Neuron (in vitro differentiated cells): Measurements from ENCODE around the gene DPH3.
A peak's percentile ranks its signal among the peaks of the same experiment; 100 is the strongest.

Experiments
- H2AFZ ChIP-seq: one replicate; pipeline ENCODE4 v1.6.1; 2013; ENCODE audit warnings: low read depth, mild to moderate bottlenecking, inconsistent platforms, low read length, moderate library complexity
- H3K27me3 ChIP-seq: one replicate; pipeline ENCODE4 v1.6.1; 2013; ENCODE audit warnings: low read length; ENCODE audit not compliant: insufficient read depth
- H3K36me3 ChIP-seq: one replicate; pipeline ENCODE4 v1.6.1; 2013; ENCODE audit warnings: low read length; ENCODE audit not compliant: insufficient read depth
- H3K4me1 ChIP-seq: one replicate; pipeline ENCODE4 v1.6.1; 2013; ENCODE audit warnings: low read length; ENCODE audit not compliant: insufficient read depth
- H3K4me3 ChIP-seq: 2 replicates; pipeline ENCODE4 v1.5.1; 2013; ENCODE audit warnings: mild to moderate bottlenecking, low read length, moderate library complexity
- H3K9me3 ChIP-seq: one replicate; pipeline ENCODE4 v1.6.1; 2013; ENCODE audit warnings: low read length

The DPH3 gene

GRCh38 chr3:16286161-16286560 lies 21.4 kb upstream of the DPH3 start:
- Histone ChIP-seq H3K36me3 (peaks cover 2% of the 10 kb centered on the region), H3K9me3 (no peaks in the 10 kb centered on the region), H2AFZ (no peak overlapping the region), H3K4me1 (no peaks in the 10 kb centered on the region), H3K27me3 (no peaks in the 10 kb centered on the region), H3K4me3 (no peak overlapping the region)

- no peaks in the 10 kb centered on the region for H3K27me3 ChIP-seq
- no peak overlapping the region for H2AFZ ChIP-seq
- peaks cover 2% of the 10 kb centered on the region for H3K36me3 ChIP-seq
- H3K4me1 ChIP-seq: no peaks in the 10 kb centered on the region
- H3K4me3 ChIP-seq: no peak overlapping the region
- H3K9me3 ChIP-seq: no peaks in the 10 kb centered on the region
These were observed 19.9 kb upstream of the DPH3 start for GRCh38 chr3:16284633-16285032.

DNA sequence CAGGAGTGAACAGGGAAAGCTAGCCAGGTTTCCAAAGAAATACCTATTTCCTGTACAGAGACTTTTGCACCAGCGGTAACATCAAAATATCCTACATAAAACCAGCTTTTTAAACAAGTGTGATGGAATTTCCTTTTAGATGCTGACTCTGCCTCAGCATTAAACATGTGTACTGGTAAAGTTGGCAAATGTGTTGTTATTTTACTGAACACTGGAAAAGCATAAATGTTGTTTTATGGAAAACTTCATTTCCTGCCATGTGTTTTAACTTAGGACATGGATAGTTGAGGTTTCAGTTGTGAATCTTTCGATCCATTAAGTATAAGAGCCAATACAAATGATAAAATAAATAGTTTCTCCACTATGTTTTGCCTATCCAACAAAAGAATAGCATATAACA lies 15.9 kb upstream of the DPH3 start:
- Histone ChIP-seq H3K4me1 (no peaks in the 10 kb centered on the region), H2AFZ (no peak overlapping the region), H3K9me3 (no peaks in the 10 kb centered on the region), H3K36me3 (peaks cover 18% of the 10 kb centered on the region), H3K4me3 (no peak overlapping the region), H3K27me3 (no peaks in the 10 kb centered on the region)

GRCh38 chr3:16279010-16279801 lies 14.5 kb upstream of the DPH3 start:
- no peak overlapping the region for H2AFZ ChIP-seq
- H3K27me3 ChIP-seq: no peaks in the 10 kb centered on the region
- peaks cover 28% of the 10 kb centered on the region for H3K36me3 ChIP-seq
- no peaks in the 10 kb centered on the region for H3K4me1 ChIP-seq
- no peaks in the 10 kb centered on the region for H3K9me3 ChIP-seq
- H3K4me3 ChIP-seq: no peak overlapping the region

DNA sequence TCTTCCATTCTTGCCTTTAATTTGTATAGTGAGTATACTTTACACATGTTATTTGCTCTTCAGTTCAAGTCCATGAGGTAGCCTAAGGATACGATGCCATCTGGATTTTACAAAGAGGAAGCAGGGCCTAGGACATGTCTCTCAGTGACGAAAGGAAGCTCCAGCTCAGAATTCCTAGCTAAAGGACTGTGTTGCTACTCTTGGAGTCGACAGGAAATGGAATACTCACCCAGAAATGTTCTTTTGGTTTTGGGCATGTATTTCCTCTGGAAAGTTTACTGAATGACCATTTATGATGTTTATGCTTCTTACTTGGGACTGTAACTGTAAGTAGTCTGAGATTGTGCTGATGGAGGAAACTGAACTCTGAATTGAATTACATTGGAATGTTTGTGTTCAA lies 12.7 kb upstream of the DPH3 start:
- Histone ChIP-seq H3K36me3 (peaks cover 28% of the 10 kb centered on the region), H2AFZ (no peak overlapping the region), H3K9me3 (no peaks in the 10 kb centered on the region), H3K27me3 (no peaks in the 10 kb centered on the region), H3K4me3 (no peak overlapping the region), H3K4me1 (no peaks in the 10 kb centered on the region)

DNA sequence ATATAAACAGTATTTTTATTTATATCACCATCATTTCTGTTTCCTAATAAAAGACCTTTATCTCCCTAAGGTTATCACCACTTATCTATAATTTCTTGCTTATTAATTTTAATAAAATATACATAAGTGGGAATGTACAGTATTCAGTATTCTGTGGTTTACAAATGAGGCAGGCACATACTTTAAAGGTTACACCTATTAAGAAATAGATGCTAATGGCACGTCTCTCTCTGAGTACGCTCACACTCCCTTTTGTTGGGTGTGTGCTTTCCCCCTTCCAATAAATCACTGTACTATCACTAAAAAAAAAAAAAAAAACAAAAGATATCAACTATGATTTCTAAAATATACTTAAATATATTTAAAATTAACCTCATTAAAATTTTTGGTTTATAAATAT lies 9.1 kb upstream of the DPH3 start:
- no peaks in the 10 kb centered on the region for H3K4me1 ChIP-seq
- no peak overlapping the region for H2AFZ ChIP-seq
- H3K27me3 ChIP-seq: no peaks in the 10 kb centered on the region
- no peaks in the 10 kb centered on the region for H3K9me3 ChIP-seq
- no peak overlapping the region for H3K4me3 ChIP-seq
- peaks cover 43% of the 10 kb centered on the region for H3K36me3 ChIP-seq

GRCh38 chr3:16272588-16272987 lies 7.8 kb upstream of the DPH3 start:
- Histone ChIP-seq H3K27me3 (no peaks in the 10 kb centered on the region), H3K4me3 (no peak overlapping the region), H2AFZ (no peak overlapping the region), H3K9me3 (no peaks in the 10 kb centered on the region), H3K36me3 (peaks cover 32% of the 10 kb centered on the region), H3K4me1 (no peaks in the 10 kb centered on the region)

DNA sequence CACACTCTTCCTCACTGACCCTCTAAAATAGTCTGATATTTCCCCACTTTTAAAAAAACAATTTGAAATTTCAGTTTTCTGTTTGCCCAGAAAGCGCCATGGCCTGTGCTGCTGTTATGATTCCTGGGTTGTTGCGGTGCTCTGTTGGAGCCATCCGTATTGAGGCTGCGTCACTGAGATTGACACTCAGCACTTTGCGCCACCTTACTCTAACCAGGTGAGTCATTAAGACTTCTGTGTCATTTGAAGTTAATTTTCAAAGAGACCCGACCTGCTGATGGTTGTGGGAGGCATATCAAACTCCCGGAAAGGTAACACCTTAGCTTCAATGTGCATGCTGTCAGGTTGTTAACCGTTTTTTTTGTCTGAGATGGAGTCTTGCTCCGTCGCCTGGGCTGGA lies 6.1 kb upstream of the DPH3 start:
- no peaks in the 10 kb centered on the region for H3K27me3 ChIP-seq
- H2AFZ ChIP-seq: no peak overlapping the region
- peaks cover 15% of the 10 kb centered on the region for H3K4me1 ChIP-seq
- H3K4me3 ChIP-seq: no peak overlapping the region
- H3K9me3 ChIP-seq: no peaks in the 10 kb centered on the region
- peaks cover 27% of the 10 kb centered on the region for H3K36me3 ChIP-seq

DNA sequence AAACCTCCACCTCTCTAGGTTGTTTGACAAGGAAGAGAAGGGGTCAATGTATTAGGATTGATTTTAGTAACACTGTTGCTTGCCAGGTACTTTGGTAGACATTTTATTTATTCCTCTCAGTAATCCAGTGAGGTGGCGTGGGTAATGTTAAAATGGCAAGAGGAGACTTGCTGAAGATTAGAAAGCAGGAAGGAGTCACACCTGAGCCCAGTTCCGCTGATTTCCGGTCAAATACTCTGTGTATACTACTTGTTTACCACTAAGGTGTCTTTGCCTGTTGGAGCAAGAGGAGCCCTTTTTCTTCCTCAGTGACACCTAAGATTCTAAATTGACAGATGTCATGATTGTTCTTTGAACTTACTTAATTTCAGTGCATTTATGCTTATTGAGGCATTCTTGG lies 2.0 kb upstream of the DPH3 start:
- no peak overlapping the region for H3K4me3 ChIP-seq
- no peaks in the 10 kb centered on the region for H3K27me3 ChIP-seq
- peaks cover 11% of the 10 kb centered on the region for H3K36me3 ChIP-seq
- no peak overlapping the region for H2AFZ ChIP-seq
- no peaks in the 10 kb centered on the region for H3K9me3 ChIP-seq
- peaks cover 31% of the 10 kb centered on the region for H3K4me1 ChIP-seq

- Histone ChIP-seq H3K27me3 (no peaks in the 10 kb centered on the region), H3K4me1 (peaks cover 31% of the 10 kb centered on the region), H3K4me3 (peak overlapping the region; percentile 83)
These were observed 678 bp upstream of the DPH3 start for GRCh38 chr3:16265455-16265786.

GRCh38 chr3:16264174-16264707 lies 502 bp downstream of the DPH3 start:
- H3K9me3 ChIP-seq: no peaks in the 10 kb centered on the region
- peak overlapping the region; percentile 71 for H2AFZ ChIP-seq
- peak overlapping the region; percentile 83 for H3K4me3 ChIP-seq
- peaks cover 10% of the 10 kb centered on the region for H3K36me3 ChIP-seq
- H3K27me3 ChIP-seq: no peaks in the 10 kb centered on the region
- peaks cover 31% of the 10 kb centered on the region for H3K4me1 ChIP-seq

More at GRCh38 chr3:16265455-16265786, 678 bp upstream of the DPH3 start:
- Histone ChIP-seq H3K36me3 (peaks cover 2% of the 10 kb centered on the region), H2AFZ (peak overlapping the region; percentile 27), H3K9me3 (no peaks in the 10 kb centered on the region)

DNA sequence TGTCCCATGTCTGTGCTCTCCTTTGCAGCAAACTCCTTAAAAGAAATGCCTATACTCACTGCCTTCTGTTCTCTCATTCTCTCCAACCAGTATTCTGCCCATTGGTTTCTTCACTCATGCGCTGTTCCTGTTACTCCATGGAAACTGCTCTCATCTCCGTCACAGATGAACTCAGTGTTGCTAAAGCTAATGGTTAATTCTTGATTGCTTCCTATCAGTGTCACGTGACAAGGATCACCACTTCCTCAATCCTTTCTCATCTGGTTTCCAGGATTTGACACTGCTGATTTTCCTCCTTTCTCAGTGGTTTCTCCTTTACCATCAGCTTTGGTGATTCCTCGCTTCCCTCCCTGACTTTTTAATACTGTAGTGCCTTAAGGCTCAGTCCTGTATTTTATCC lies 2.6 kb downstream of the DPH3 start:
- Histone ChIP-seq H3K4me3 (no peak overlapping the region), H3K9me3 (no peaks in the 10 kb centered on the region), H2AFZ (no peak overlapping the region), H3K27me3 (no peaks in the 10 kb centered on the region), H3K36me3 (peaks cover 13% of the 10 kb centered on the region), H3K4me1 (peaks cover 28% of the 10 kb centered on the region)

DNA sequence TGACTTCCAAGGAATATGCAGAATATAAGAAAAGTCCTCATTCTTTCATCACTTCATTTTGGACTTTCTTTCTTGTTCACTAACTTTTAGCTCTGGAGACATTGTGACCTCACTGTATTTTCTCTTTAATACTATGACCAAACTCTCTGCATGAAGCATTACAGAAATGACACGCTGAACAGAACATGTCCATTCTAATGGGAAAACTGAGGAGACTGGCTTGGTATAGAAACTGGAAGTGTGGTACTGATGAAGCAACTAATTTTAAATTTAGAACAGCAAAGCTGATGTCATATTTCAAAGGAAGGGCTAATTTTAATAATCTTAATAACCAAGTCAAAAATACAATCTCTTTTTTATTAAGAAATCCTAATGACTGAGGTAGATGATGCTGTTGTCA lies 4.7 kb downstream of the DPH3 start:
- H3K4me3 ChIP-seq: no peak overlapping the region
- H2AFZ ChIP-seq: no peak overlapping the region
- H3K9me3 ChIP-seq: no peaks in the 10 kb centered on the region
- peaks cover 12% of the 10 kb centered on the region for H3K4me1 ChIP-seq
- no peaks in the 10 kb centered on the region for H3K27me3 ChIP-seq
- H3K36me3 ChIP-seq: peaks cover 16% of the 10 kb centered on the region

GRCh38 chr3:16258866-16259265 lies 5.9 kb downstream of the DPH3 start:
- Histone ChIP-seq H3K27me3 (no peaks in the 10 kb centered on the region), H2AFZ (no peak overlapping the region), H3K36me3 (peaks cover 16% of the 10 kb centered on the region), H3K4me1 (peaks cover 6% of the 10 kb centered on the region), H3K4me3 (no peak overlapping the region), H3K9me3 (no peaks in the 10 kb centered on the region)
